Mucosa of descending colon (tissue), 3 donors: ENCODE measurements around the gene CCDC175. TPM values are rescaled to one million over a fixed set of nuclear protein-coding genes. Genes with fewer than 3 reads are reported as not detected.
A peak's percentile ranks its signal among the peaks of the same experiment; 100 is the strongest.

Source experiments
- ATAC-seq: fragments of 200-7000 bp; cut with Tn5 transposase; one replicate; pipeline ENCODE4 v1.9.1; 2020; ENCODE audit warnings: mild to moderate bottlenecking, moderate library complexity
- DNase-seq, 3 donors: peaks; one replicate each; pipeline ENCODE4 v3.0.0-alpha.2; 2020
- H3K36me3 ChIP-seq: fragments of 200-600 bp; one replicate; pipeline ENCODE4 v1.8.0; 2021; ENCODE audit warnings: low read depth, mild to moderate bottlenecking
- H3K4me1 ChIP-seq: fragments of 200-600 bp; one replicate; pipeline ENCODE4 v1.8.0; 2021; ENCODE audit warnings: low read depth, mild to moderate bottlenecking
- H3K4me3 ChIP-seq: fragments of 200-600 bp; one replicate; pipeline ENCODE4 v1.8.0; 2021; ENCODE audit warnings: mild to moderate bottlenecking
- H3K9me3 ChIP-seq: fragments of 200-600 bp; one replicate; pipeline ENCODE4 v1.8.0; 2021; ENCODE audit warnings: mild to moderate bottlenecking
- CTCF ChIP-seq: fragments of 200-600 bp; IDR thresholded peaks from one replicate; pipeline ENCODE4 v1.8.0; 2022; ENCODE audit warnings: antibody characterized with exemption, mild to moderate bottlenecking
- intact Hi-C, 2 donors: fragments of 100-400 bp; cut with DNase I in 1 of 2; cut with micrococcal nuclease in 1 of 2; formaldehyde crosslinking; loops; one replicate each; pipeline versions ENCODE4 v1.11.0 to v1.11.1; 2022; cut with DNase I, micrococcal nuclease
- total RNA-seq, 3 donors: library from RNA; stranded (reverse); fragmentation: NEBNext Ultra II Directional in 2 of 3; extraction: Animal tissue kit (Norgen Biotek cat#: 25700) in 2 of 3; gene quantifications; one replicate each; pipeline versions ENCODE4 v1.2.1 to v1.2.4, GENCODE V29; 2021 to 2023
- donor health status: DM: no; HTN: no; CAD: no; lungs with moderate emphysema.
- donor health status: DM: no; HTN: no; CAD: no.
- donor health status: DM: no; HTN: yes; CAD: no.

Gene CCDC175
- total RNA-seq, 3 donors from 2014 or later, result 0.09 to 1.6 (median 0.60) TPM

GRCh38 chr14:59490756-59491155 is 85.9 kb downstream of the CCDC175 start:
- no peak for ATAC-seq
- no peaks in the 10 kb centered on the region for H3K36me3 ChIP-seq
- no peak for TF ChIP-seq CTCF
- no peak overlapping the region for H3K4me3 ChIP-seq
- no peaks in the 10 kb centered on the region for H3K9me3 ChIP-seq
- intact Hi-C loops, result no loop called here
- no peak for DNase-seq
- peaks cover 20% of the 10 kb centered on the region for H3K4me1 ChIP-seq

GRCh38 chr14:59484639-59485175 is 91.9 kb downstream of the CCDC175 start:
- peak; percentile 65 for ATAC-seq
- H3K9me3 ChIP-seq, result no peaks in the 10 kb centered on the region
- intact Hi-C loops, result no loop called here
- TF ChIP-seq CTCF, result no peak
- H3K36me3 ChIP-seq, result no peaks in the 10 kb centered on the region
- no peak for DNase-seq
- H3K4me3 ChIP-seq, result peak overlapping the region; percentile 74
- H3K4me1 ChIP-seq, result peaks cover 32% of the 10 kb centered on the region

- no peaks in the 10 kb centered on the region for H3K9me3 ChIP-seq
- intact Hi-C loops, result no loop called here
- H3K36me3 ChIP-seq, result no peaks in the 10 kb centered on the region
- peak; percentile 74 for TF ChIP-seq CTCF
- H3K4me3 ChIP-seq, result peak within 1 kb of the TSS; percentile 74
- ATAC-seq (peak; percentile 97), DNase-seq (peak; percentile 99 to 100 (median 99))
- peaks cover 32% of the 10 kb centered on the region for H3K4me1 ChIP-seq
Measured at GRCh38 chr14:59483819-59484638, 92.6 kb downstream of the CCDC175 start, which contains the start of the genes JKAMP and L3HYPDH. Gene JKAMP, plus strand, starts transcription at chr14:59484517. Its CDS starts 73 bp downstream, at chr14:59484590. Gene L3HYPDH, minus strand, starts transcription at chr14:59484408. Its CDS starts 92 bp downstream, at chr14:59484316.

DNA sequence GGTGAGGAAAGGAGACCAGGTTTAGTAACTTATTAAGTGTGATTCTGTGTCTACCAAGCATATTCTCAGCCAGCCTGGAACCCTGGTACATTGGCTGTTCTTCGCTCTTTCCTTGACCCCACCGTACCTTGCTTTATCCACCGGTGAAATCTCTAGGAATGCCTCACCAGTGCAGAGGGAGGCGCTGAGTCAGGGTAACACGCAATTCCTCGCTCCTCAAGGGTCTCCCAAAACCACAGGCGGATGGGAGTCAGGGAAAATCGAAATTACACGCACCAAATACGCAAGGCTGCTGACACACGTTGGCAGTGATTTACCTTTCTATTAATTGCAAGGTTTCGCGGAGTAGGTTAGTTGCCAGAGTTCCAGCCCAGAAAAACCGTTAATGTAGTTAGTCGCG is 93.2 kb downstream of the CCDC175 start:
- no peaks in the 10 kb centered on the region for H3K9me3 ChIP-seq
- ATAC-seq (no peak), DNase-seq (no peak)
- H3K36me3 ChIP-seq, result no peaks in the 10 kb centered on the region
- TF ChIP-seq CTCF, result no peak
- intact Hi-C loops, result no loop called here
- peaks cover 28% of the 10 kb centered on the region for H3K4me1 ChIP-seq
- peak overlapping the region; percentile 74 for H3K4me3 ChIP-seq

- ATAC-seq (no peak), DNase-seq (peak in 1 of 3 donors; percentile 32)
- H3K36me3 ChIP-seq, result no peaks in the 10 kb centered on the region
- no peak overlapping the region for H3K4me3 ChIP-seq
- H3K9me3 ChIP-seq, result no peaks in the 10 kb centered on the region
- TF ChIP-seq CTCF, result no peak
- H3K4me1 ChIP-seq, result peaks cover 24% of the 10 kb centered on the region
- intact Hi-C loops, result no loop called here
Measured at GRCh38 chr14:59482541-59483331, 93.9 kb downstream of the CCDC175 start.
